Aorta (tissue), 5 donors: ENCODE data around the gene AKT1. TPM values are rescaled to one million over a fixed set of nuclear protein-coding genes. Genes with fewer than 3 reads are reported as not detected.

Experiments
- ATAC-seq: fragments of 200-7000 bp; cut with Tn5 transposase; one replicate; pipeline ENCODE4 v1.9.1; 2022; ENCODE audit warnings: moderate library complexity; ENCODE audit not compliant: low FRiP score
- DNase-seq, 2 donors: peaks; one replicate each; pipeline ENCODE4 v3.0.0-alpha.2; 2020
- H3K27ac ChIP-seq, 2 donors: one replicate each; pipeline ENCODE4 v1.5.1; 2013; ENCODE audit warnings: low read length in 2 of 2, mild to moderate bottlenecking in 2 of 2, moderate library complexity in 2 of 2, control low read depth in 1 of 2, inconsistent platforms in 1 of 2, low read depth in 1 of 2
- H3K27me3 ChIP-seq, 2 donors: one replicate each; pipeline ENCODE4 v1.6.1; 2013; ENCODE audit warnings: control low read depth in 1 of 2, low read length in 1 of 2, mild to moderate bottlenecking in 1 of 2, moderate library complexity in 1 of 2; ENCODE audit not compliant: insufficient read depth in 2 of 2, control insufficient read depth in 1 of 2
- H3K36me3 ChIP-seq, 2 donors: one replicate each; pipeline ENCODE4 v1.6.1; 2013; ENCODE audit warnings: control low read depth in 1 of 2, low read length in 1 of 2, mild to moderate bottlenecking in 1 of 2; ENCODE audit not compliant: insufficient read depth in 2 of 2, control insufficient read depth in 1 of 2
- H3K4me1 ChIP-seq, 2 donors: one replicate each; pipeline ENCODE4 v1.6.1; 2013; ENCODE audit warnings: low read length in 2 of 2, control low read depth in 1 of 2, mild to moderate bottlenecking in 1 of 2, moderate library complexity in 1 of 2; ENCODE audit not compliant: insufficient read depth in 2 of 2, control insufficient read depth in 1 of 2
- H3K4me3 ChIP-seq, 2 donors: one replicate each; pipeline ENCODE4 v1.5.1; 2013; ENCODE audit warnings: low read length in 2 of 2, control low read depth in 1 of 2, mild to moderate bottlenecking in 1 of 2
- H3K9me3 ChIP-seq: one replicate; pipeline ENCODE4 v1.6.1; 2013; ENCODE audit warnings: mild to moderate bottlenecking, low read length; ENCODE audit not compliant: control insufficient read depth
- WGBS, 2 donors: extraction: QIAGEN DNeasy Blood & Tissue Kit; methylation state at CpG; one replicate each; pipeline ENCODE4 v1.1.7; 2013; 5-methylcytosine and 5-hydroxymethylcytosine counted together
- intact Hi-C, 2 donors: fragments of 100-400 bp; cut with DNase I; formaldehyde crosslinking; loops; one replicate each; pipeline versions ENCODE4 v1.14.2 to v1.15.0; 2022
- polyA plus RNA-seq, 2 donors: library from polyadenylated mRNA; stranded (reverse); fragments of 200-250 nt; gene quantifications; one replicate each; pipeline ENCODE4 v1.2.3, GENCODE V29; 2013
- total RNA-seq, 2 donors: library from RNA; stranded (reverse); fragmentation: NEBNext Ultra II Directional; extraction: Animal tissue kit (Norgen Biotek cat#: 25700); gene quantifications; one replicate each; pipeline ENCODE4 v1.2.1, GENCODE V29; 2021
- donor health status: healthy with polysubstance abuse.
- donor health status: Bipolar disorder and iron deficiency.
- donor health status: DM: no; HTN: no; CAD: no.
- donor health status: DM: no; HTN: no; CAD: no.
- donor health status: DM: yes; HTN: yes; CAD: no.

AKT1 gene
- total and polyA plus RNA-seq, 4 donors: 93.2 to 154 (median 121) TPM

DNA sequence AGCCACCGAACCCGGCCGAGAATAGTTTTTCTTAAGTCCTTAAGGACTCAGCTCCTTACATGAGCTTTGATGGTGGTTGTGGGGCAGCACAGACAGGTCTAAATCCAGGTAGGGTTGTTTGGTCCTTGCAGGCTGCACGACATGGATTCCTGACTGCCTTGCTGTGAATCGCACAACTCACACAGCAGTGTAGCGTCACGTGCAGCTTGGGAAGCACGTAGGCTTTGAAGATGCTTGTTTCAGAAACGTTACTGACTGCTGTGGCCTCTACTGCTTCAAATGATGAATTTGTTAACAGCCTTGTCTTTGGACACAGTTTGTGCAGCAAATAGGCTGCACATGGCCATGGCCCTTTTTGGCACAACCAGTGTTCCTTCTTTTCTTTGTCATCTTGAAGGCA, 35.2 kb upstream of the AKT1 start:
- no peak for ATAC-seq
- DNase-seq: no peak
- intact Hi-C loops: no loop called here
- Histone ChIP-seq H3K4me1 (no peaks in the 10 kb centered on the region), H3K27ac (no peak overlapping the region), H3K27me3 (no peaks in the 10 kb centered on the region), H3K36me3 (no peaks in the 10 kb centered on the region), H3K9me3 (no peaks in the 10 kb centered on the region), H3K4me3 (no peak overlapping the region)
- WGBS, 2 donors: 59 to 60% methylated on average over 9 of the region's 9 CpGs

DNA sequence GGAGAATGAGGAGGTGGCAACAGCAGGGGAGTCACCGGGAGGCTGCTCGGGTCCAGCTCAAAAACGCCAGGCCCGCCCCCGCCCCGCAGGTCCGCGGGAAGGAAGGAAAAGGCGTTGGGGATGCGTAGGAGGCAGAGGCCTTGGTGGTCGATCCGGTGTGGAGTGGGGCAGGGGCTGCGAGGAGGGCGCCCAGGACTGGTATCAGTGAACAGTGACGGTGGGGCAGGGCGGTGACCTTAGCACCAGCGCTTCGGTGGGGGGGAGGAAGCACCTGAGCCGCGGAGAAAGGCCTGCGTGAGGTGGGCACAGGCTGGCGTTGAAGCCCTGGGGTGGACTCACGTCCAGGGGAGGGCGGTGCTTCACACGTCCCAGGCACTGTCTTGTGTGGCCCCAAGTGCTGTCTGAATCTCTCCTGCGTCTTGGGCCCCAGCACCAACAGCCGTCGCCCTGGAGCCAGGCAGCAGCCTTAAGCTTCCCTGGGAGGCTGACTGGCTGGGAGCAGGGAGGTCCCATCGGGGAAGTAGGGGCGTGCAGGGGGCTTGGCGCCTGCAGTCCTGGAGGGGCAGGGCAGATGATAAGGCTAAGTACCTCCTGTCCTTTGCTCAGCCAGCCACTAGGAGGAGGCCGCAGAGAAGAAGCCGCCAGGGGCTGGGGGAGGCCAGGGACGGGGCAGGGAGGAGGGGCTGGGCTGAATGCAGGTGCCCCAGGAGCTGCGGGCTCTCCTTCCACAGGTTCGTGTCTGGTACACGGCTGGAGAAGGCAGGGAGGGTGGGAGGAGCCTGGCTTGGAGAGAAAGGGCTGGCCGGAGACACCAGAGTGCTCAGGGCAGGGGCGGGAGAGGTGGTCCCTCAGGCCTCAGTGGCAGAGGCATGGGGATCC, 31.9 kb upstream of the AKT1 start:
- no peak overlapping the region for H3K27ac ChIP-seq
- H3K9me3 ChIP-seq: no peaks in the 10 kb centered on the region
- no peak overlapping the region for H3K4me3 ChIP-seq
- intact Hi-C loops: no loop called here
- DNase-seq (no peak), ATAC-seq (peak; percentile 50)
- no peaks in the 10 kb centered on the region for H3K36me3 ChIP-seq
- WGBS, 2 donors: 10% methylated on average over 39 of the region's 39 CpGs
- H3K27me3 ChIP-seq: no peaks in the 10 kb centered on the region
- no peaks in the 10 kb centered on the region for H3K4me1 ChIP-seq

DNA sequence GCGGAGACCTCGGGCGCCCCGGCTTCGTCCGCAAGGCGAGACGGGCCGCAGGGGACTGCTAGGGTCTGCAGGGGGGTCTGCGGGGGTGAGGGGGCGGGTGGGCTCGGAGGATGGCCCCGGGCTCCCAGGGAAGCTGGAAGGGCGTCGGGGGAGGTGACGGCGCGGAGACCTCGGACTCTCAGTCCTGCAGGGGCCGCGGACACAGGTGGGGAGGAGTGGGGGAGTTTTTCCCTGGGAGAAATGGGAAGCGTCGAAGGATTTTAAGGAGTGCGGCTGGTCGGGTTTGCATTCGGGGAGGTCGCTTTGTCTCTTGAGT, 31.3 kb upstream of the AKT1 start:
- Histone ChIP-seq H3K27ac (no peak overlapping the region), H3K4me3 (peak overlapping the region in 1 of 2 donors; percentile 27), H3K36me3 (no peaks in the 10 kb centered on the region), H3K9me3 (no peaks in the 10 kb centered on the region), H3K4me1 (no peaks in the 10 kb centered on the region), H3K27me3 (no peaks in the 10 kb centered on the region)
- ATAC-seq (no peak), DNase-seq (no peak)
- intact Hi-C loops: loop anchor here in 1 of 2 donors (1.0 kb wide), 1 partner anchor 59 kb away; no protein-coding TSS in a partner anchor
- WGBS, 2 donors: 1 to 2% methylated on average over 23 to 27 of the region's 27 CpGs

DNA sequence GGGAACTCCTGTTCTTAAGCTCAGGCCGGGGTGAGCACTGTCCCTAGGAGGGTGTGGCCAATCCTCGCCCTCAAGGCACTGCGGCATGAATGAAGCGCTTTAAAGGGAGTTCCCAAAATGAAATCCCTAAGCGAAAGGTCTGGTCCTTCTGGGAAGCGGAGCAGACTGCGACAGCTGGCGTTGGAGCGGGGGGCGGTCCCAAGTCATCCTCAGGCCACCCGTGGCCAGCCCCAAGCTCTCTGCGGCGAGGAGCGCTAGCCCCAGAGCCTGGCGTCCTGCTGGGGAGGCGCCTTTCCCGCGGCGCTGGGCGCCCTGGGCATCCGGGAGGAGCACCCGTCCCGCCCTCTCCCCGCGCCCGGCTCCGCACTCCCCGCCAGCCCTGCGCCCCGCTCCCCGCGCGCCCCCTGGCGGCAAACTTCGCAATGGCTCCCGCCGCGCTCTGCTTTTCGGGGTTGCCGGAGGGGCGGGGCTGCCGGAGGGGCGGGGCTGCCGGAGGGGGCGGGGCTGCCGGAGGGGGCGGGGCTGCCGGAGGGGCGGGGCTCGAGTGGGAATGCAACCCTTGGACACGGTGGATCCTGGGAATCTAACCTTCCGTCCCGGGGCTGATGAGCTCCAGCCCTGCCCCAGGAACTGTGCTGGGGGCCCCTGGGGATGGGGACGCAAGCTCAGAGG, 30.8 kb upstream of the AKT1 start:
- no peaks in the 10 kb centered on the region for H3K9me3 ChIP-seq
- no peaks in the 10 kb centered on the region for H3K4me1 ChIP-seq
- H3K4me3 ChIP-seq: peak overlapping the region; percentile 27 to 41
- intact Hi-C loops: loop anchor here in 1 of 2 donors (1.0 kb wide), 1 partner anchor 58 kb away; no protein-coding TSS in a partner anchor
- ATAC-seq (peak; percentile 96), DNase-seq (peak; percentile 94 to 98)
- H3K27ac ChIP-seq: no peak overlapping the region
- no peaks in the 10 kb centered on the region for H3K36me3 ChIP-seq
- no peaks in the 10 kb centered on the region for H3K27me3 ChIP-seq
- 0 to 1% methylated on average over 38 to 54 of the region's 54 CpGs for WGBS, 2 donors

DNA sequence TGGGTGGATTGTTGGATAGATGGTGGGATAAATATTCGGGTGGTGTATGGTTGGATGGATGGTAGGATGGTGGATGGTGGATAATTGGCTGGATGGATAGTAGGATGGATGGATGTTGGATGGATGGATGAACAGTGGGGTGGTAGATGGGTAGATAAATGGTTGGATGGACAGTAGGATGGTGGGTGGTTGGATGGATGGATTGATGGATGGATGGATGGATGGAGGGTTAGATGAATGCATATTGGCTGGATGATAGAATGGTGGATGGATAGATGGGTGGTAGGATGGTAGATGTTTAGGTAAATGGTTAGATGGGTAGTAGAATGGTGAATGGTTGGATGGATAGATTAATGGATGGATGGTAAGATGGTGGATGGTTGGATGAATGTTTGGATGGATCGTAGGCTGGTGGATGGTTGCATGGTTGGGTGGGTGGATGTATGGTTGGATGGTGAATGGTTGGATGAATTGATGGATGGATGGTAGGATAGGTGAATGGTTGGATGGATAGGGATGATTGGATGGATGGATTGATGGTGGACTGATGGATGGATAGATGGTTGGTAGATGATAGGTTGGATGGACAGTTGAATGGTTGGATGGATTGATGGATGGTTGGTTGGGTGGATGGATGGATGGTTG, 28.9 kb upstream of the AKT1 start:
- Histone ChIP-seq H3K27ac (no peak overlapping the region), H3K4me3 (no peak overlapping the region), H3K36me3 (no peaks in the 10 kb centered on the region), H3K4me1 (no peaks in the 10 kb centered on the region), H3K9me3 (no peaks in the 10 kb centered on the region), H3K27me3 (no peaks in the 10 kb centered on the region)
- DNase-seq (no peak), ATAC-seq (no peak)
- intact Hi-C loops: loop anchor here in 1 of 2 donors (2.0 kb wide), 1 partner anchor 54 kb away; no protein-coding TSS in a partner anchor
- 97 to 98% methylated on average over 2 of the region's 2 CpGs for WGBS, 2 donors

DNA sequence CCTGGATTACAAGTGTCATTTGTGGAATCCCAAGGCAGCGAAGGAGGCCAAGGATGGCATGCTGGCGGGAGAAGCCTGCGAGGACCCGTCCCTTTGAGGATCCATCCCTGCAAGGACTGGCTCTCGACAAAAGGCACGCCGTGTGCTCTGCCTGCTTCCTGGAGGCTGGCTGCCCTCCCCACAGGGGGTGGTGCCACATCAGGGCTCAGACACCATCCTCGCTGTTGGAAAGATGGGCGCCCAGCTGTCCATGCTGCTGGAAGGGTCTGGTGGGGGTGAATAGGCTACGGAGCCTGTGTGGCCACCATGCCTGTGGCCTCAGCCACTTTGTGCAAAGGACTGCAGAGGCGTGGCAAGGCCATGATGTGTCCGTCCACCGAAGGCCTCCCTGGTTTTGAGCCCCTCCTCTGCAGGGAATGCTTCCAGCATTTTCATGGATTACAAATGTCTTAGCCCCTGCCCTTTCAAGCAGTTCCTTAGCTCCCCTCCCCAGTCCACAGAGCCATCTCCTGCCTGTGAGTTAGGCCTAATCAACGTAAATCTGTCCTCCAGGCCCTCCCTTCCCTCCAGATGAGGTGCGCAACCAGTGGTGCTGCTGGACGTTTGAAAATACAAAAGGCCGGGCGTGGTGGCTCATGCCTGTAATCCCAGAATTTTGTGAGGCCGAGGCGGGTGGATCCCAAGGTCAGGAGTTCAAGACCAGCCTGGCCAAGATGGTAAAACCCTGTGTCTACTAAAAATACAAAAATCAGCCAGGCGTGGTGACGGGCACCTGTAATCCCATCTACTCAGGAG, 27.5 kb upstream of the AKT1 start:
- Histone ChIP-seq H3K4me1 (no peaks in the 10 kb centered on the region), H3K27ac (no peak overlapping the region), H3K27me3 (no peaks in the 10 kb centered on the region), H3K36me3 (no peaks in the 10 kb centered on the region), H3K9me3 (no peaks in the 10 kb centered on the region), H3K4me3 (no peak overlapping the region)
- ATAC-seq (no peak), DNase-seq (peak in 1 of 2 donors; percentile 32)
- 88% methylated on average over 22 of the region's 22 CpGs for WGBS, 2 donors
- intact Hi-C loops: no loop called here

DNA sequence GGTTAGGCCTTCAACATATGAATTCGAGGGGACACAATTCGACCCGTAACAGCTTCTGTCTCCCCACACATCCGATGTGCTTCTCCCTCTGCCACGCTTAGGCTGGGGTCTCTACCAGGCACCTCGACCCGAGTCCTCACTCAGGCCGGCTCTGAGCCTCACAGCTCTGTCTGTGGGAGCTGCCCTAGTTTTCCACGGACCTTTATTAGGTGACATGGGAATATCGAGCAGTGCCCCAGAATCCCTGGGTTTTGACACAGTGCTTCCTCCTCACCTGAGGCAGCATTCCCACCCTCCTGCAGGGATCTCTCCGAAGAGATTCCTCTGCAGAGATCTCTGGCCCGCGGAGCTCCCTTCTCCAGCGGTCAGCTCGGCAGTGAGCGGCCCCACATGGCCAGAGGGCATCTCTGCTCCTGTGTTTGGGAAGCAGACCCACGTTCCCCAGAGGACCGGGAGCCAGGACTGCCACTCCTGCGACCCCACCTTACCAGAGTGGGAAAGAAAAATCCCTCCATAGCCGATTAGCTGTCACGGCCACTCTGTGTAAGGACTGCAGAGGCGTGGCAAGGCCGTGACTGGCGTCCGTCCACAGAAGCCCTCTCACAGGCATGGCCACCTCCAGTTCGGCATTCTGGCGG, 26.5 kb upstream of the AKT1 start:
- H3K36me3 ChIP-seq: no peaks in the 10 kb centered on the region
- DNase-seq (peak in 1 of 2 donors; percentile 42), ATAC-seq (no peak)
- no peaks in the 10 kb centered on the region for H3K27me3 ChIP-seq
- no peaks in the 10 kb centered on the region for H3K9me3 ChIP-seq
- H3K4me3 ChIP-seq: no peak overlapping the region
- intact Hi-C loops: no loop called here
- no peaks in the 10 kb centered on the region for H3K4me1 ChIP-seq
- H3K27ac ChIP-seq: no peak overlapping the region
- 89% methylated on average over 27 of the region's 27 CpGs for WGBS, 2 donors
